PC-3 (cell line): ENCODE measurements around the gene TBC1D5. TPM values are rescaled to one million over a fixed set of nuclear protein-coding genes. Genes with fewer than 3 reads are reported as not detected.

Experiments used
- ATAC-seq: fragments of 200-7000 bp; cut with Tn5 transposase; 2 replicates; pipeline ENCODE4 v1.9.1; 2020; ENCODE audit warnings: mild to moderate bottlenecking, moderate library complexity
- BruUV-seq: library from RNA; stranded (reverse); fragments of 400-500 nt; replicated peaks from 2 replicates; lab custom pipeline; 2021; lab: Mats Ljungman, UMichigan
- CTCF ChIA-PET: fragments of 300-600 bp; sonication (Branson Sonifier 250); formaldehyde crosslinking; loops from one replicate; lab custom pipeline; 2022; ENCODE audit warnings: antibody characterized with exemption; lab: Charles Lee
- POLR2A ChIA-PET: fragments of 300-600 bp; sonication (Branson Sonifier 250); formaldehyde crosslinking; loops from one replicate; lab custom pipeline; 2022; ENCODE audit warnings: antibody characterized with exemption; ENCODE audit not compliant: unreplicated experiment; lab: Charles Lee
- DNase-seq: peaks from one replicate; pipeline ENCODE4 v3.0.0-alpha.2; 2015
- H2AFZ ChIP-seq: fragments of 300-600 bp; sonication (generic); 2 replicates; pipeline ENCODE4 v1.6.0; 2016; ENCODE audit warnings: antibody characterized with exemption, low read length
- H3F3A ChIP-seq: fragments of 300-600 bp; sonication (generic); one replicate; pipeline ENCODE4 v1.6.0; 2017; ENCODE audit warnings: antibody characterized with exemption, low read length, control low read depth, mild to moderate bottlenecking; ENCODE audit not compliant: unreplicated experiment
- H3K27ac ChIP-seq: fragments of 300-600 bp; sonication (generic); 2 replicates; pipeline ENCODE4 v1.5.1; 2016; ENCODE audit warnings: mild to moderate bottlenecking, low read length
- H3K27me3 ChIP-seq: fragments of 300-600 bp; sonication (generic); 2 replicates; pipeline ENCODE4 v1.6.1; 2016; ENCODE audit warnings: low read length, mixed read lengths
- H3K36me3 ChIP-seq: fragments of 300-600 bp; sonication (generic); 2 replicates; pipeline ENCODE4 v1.6.1; 2016; ENCODE audit warnings: low read depth, mixed run types, low read length, mixed read lengths
- H3K4me1 ChIP-seq: fragments of 300-600 bp; sonication (generic); 2 replicates; pipeline ENCODE4 v1.5.1; 2016; ENCODE audit warnings: low read length; ENCODE audit not compliant: insufficient read depth
- H3K4me2 ChIP-seq: fragments of 300-600 bp; sonication (generic); 2 replicates; pipeline ENCODE4 v1.6.0; 2016; ENCODE audit warnings: low read length
- H3K4me3 ChIP-seq: fragments of 300-600 bp; sonication (generic); 2 replicates; pipeline ENCODE4 v1.5.1; 2016; ENCODE audit warnings: mild to moderate bottlenecking, low read length, mixed read lengths
- H3K79me2 ChIP-seq: fragments of 300-600 bp; sonication (generic); 2 replicates; pipeline ENCODE4 v1.6.1; 2017; ENCODE audit warnings: low read length, mixed read lengths
- H3K9ac ChIP-seq: fragments of 300-600 bp; sonication (generic); 2 replicates; pipeline ENCODE4 v1.6.0; 2016; ENCODE audit warnings: mild to moderate bottlenecking, low read length
- H3K9me2 ChIP-seq: fragments of 300-600 bp; sonication (generic); replicated peaks from 2 replicates; pipeline ENCODE4 v1.6.1; 2016; ENCODE audit warnings: mixed run types, low read length, mixed read lengths
- H3K9me3 ChIP-seq: fragments of 300-600 bp; sonication (generic); 2 replicates; pipeline ENCODE4 v1.6.1; 2016; ENCODE audit warnings: low read length, mixed read lengths
- H4K20me1 ChIP-seq: fragments of 300-600 bp; sonication (generic); 2 replicates; pipeline ENCODE4 v1.6.1; 2016; ENCODE audit warnings: low read length, mixed read lengths
- CTCF ChIP-seq: fragments of 300-600 bp; sonication (generic); conservative IDR thresholded peaks from 2 replicates; pipeline ENCODE4 v1.5.1; 2017; ENCODE audit warnings: antibody characterized with exemption, low read depth, mild to moderate bottlenecking, low read length
- EZH2 ChIP-seq: fragments of 300-600 bp; sonication (generic); IDR thresholded peaks from one replicate; pipeline ENCODE4 v1.6.1; 2017; ENCODE audit warnings: antibody characterized with exemption, mild to moderate bottlenecking, low read length; ENCODE audit not compliant: unreplicated experiment
- EZH2phosphoT487 ChIP-seq: fragments of 300-600 bp; sonication (generic); IDR thresholded peaks from 2 replicates; pipeline ENCODE4 v1.6.1; 2018; ENCODE audit warnings: mild to moderate bottlenecking, antibody characterized with exemption, low read length, borderline replicate concordance
- intact Hi-C: fragments of 100-400 bp; cut with micrococcal nuclease; formaldehyde crosslinking; loops from 2 replicates; pipeline ENCODE4 v1.9.0; 2023
- total RNA-seq: library from RNA; depleted of rRNA; stranded (reverse); fragments of >200 nt; gene quantifications from 2 replicates; pipeline ENCODE4 v1.2.3, GENCODE V29; 2014

Gene TBC1D5
- total RNA-seq, 1 experiment from 2014 or later = 54.5 TPM

- H3K9me3 ChIP-seq = no peaks in the 10 kb centered on the region
- intact Hi-C loops = no loop called here
- no peaks in the 10 kb centered on the region for H3K36me3 ChIP-seq
- no TSS peak for BruUV-seq
- POLR2A ChIA-PET = no interaction called here
- TF ChIP-seq EZH2 (no peak), CTCF (no peak), EZH2phosphoT487 (no peak)
- no peaks in the 10 kb centered on the region for H3F3A ChIP-seq
- no peaks in the 10 kb centered on the region for H4K20me1 ChIP-seq
- H3K79me2 ChIP-seq = no peaks in the 10 kb centered on the region
- H2AFZ ChIP-seq = no peak overlapping the region
- DNase-seq (no peak), ATAC-seq (no peak)
- no peak overlapping the region for H3K27ac ChIP-seq
- no peak overlapping the region for H3K4me3 ChIP-seq
- H3K9ac ChIP-seq = no peak overlapping the region
- no peak overlapping the region for H3K4me2 ChIP-seq
- H3K9me2 ChIP-seq = no peaks in the 10 kb centered on the region
- H3K4me1 ChIP-seq = no peaks in the 10 kb centered on the region
- no peaks in the 10 kb centered on the region for H3K27me3 ChIP-seq
- CTCF ChIA-PET = interaction anchor here (1.0 kb wide), 1 partner anchor 92 kb away, joined by 3 read pairs; no protein-coding TSS in a partner anchor
These were observed 189.4 kb downstream of the TBC1D5 start for GRCh38 chr3:17553080-17553479.

- H3K4me1 ChIP-seq = no peaks in the 10 kb centered on the region
- no TSS peak for BruUV-seq
- intact Hi-C loops = no loop called here
- H2AFZ ChIP-seq = no peak overlapping the region
- H3K79me2 ChIP-seq = no peaks in the 10 kb centered on the region
- TF ChIP-seq EZH2 = no peak
- no peaks in the 10 kb centered on the region for H4K20me1 ChIP-seq
- no peaks in the 10 kb centered on the region for H3F3A ChIP-seq
- no peak overlapping the region for H3K4me3 ChIP-seq
- ATAC-seq = no peak
- no peaks in the 10 kb centered on the region for H3K36me3 ChIP-seq
- CTCF ChIA-PET = interaction anchor here (1.0 kb wide), 1 partner anchor 93 kb away, joined by 3 read pairs; no protein-coding TSS in a partner anchor
- no peak overlapping the region for H3K4me2 ChIP-seq
- no peaks in the 10 kb centered on the region for H3K27me3 ChIP-seq
- no peaks in the 10 kb centered on the region for H3K9me2 ChIP-seq
- POLR2A ChIA-PET = no interaction called here
- H3K27ac ChIP-seq = no peak overlapping the region
- H3K9ac ChIP-seq = no peak overlapping the region
- no peak for DNase-seq
- H3K9me3 ChIP-seq = no peaks in the 10 kb centered on the region
These were observed 190.1 kb downstream of the TBC1D5 start for GRCh38 chr3:17552351-17552750.

- POLR2A ChIA-PET = no interaction called here
- Histone ChIP-seq H3K9ac (no peak overlapping the region), H4K20me1 (no peaks in the 10 kb centered on the region), H3K79me2 (no peaks in the 10 kb centered on the region), H3K9me2 (no peaks in the 10 kb centered on the region), H3K4me3 (no peak overlapping the region), H3K4me2 (no peak overlapping the region), H3F3A (no peaks in the 10 kb centered on the region), H3K9me3 (no peaks in the 10 kb centered on the region), H3K27ac (no peak overlapping the region), H3K36me3 (no peaks in the 10 kb centered on the region), H3K27me3 (no peaks in the 10 kb centered on the region), H3K4me1 (no peaks in the 10 kb centered on the region), H2AFZ (no peak overlapping the region)
- DNase-seq (no peak), ATAC-seq (no peak)
- BruUV-seq = no TSS peak
- CTCF ChIA-PET = interaction anchor here (1.0 kb wide), 1 partner anchor 93 kb away, joined by 3 read pairs; no protein-coding TSS in a partner anchor
- intact Hi-C loops = no loop called here
- TF ChIP-seq EZH2 (no peak), CTCF (no peak), EZH2phosphoT487 (no peak)
These were observed 190.5 kb downstream of the TBC1D5 start for GRCh38 chr3:17551895-17552294.
